Measurements from ENCODE around the gene MISP. TPM values are rescaled to one million over a fixed set of nuclear protein-coding genes. Genes with fewer than 3 reads are reported as not detected.

Gene MISP
- total and polyA plus RNA-seq, 2 of the 13 experiments (the other 11 are each of a cell fraction or from before 2014, with no cell fraction given): 0.67 to 1.3 TPM

GRCh38 chr19:739998-740715 is 10.8 kb upstream of the MISP start (continued):
- TF ChIP-seq ZNF687 (CRISPR knock-in tag; IDR thresholded peaks at IDR 0.05): peak; percentile 99
- TF ChIP-seq ATF4 (CRISPR knock-in tag; IDR thresholded peaks at IDR 0.05): no peak
- TF ChIP-seq POLR2AphosphoS5 (IDR thresholded peaks at IDR 0.05; ENCODE audit: low read depth, low read length): peak; percentile 48; the same call in 1 of the 2 replicates
- no peak for TF ChIP-seq ZBTB10 (CRISPR knock-in tag; IDR thresholded peaks at IDR 0.05; ENCODE audit: borderline replicate concordance)
- TF ChIP-seq NKX3-1 (CRISPR knock-in tag; IDR thresholded peaks at IDR 0.05): no peak
- TF ChIP-seq MLLT10 (CRISPR knock-in tag; IDR thresholded peaks at IDR 0.05): no peak
- TF ChIP-seq EEA1 (CRISPR knock-in tag; IDR thresholded peaks at IDR 0.05; ENCODE audit: borderline replicate concordance): no peak
- no peak for TF ChIP-seq XBP1 (CRISPR knock-in tag; IDR thresholded peaks at IDR 0.05)
- no peak for TF ChIP-seq RFX5 (IDR thresholded peaks at IDR 0.05; ENCODE audit: low read depth, low read length)
- TF ChIP-seq ZNF839 (CRISPR knock-in tag; IDR thresholded peaks at IDR 0.05; ENCODE audit: borderline replicate concordance): no peak
- TF ChIP-seq IKZF4 (CRISPR knock-in tag; IDR thresholded peaks at IDR 0.05; ENCODE audit: borderline replicate concordance, low read depth, not compliant biosample characterization): peak; percentile 95
- no peak for TF ChIP-seq NCOA5 (CRISPR knock-in tag; IDR thresholded peaks at IDR 0.05)
- TF ChIP-seq CBFB (CRISPR knock-in tag; IDR thresholded peaks at IDR 0.05): no peak
- TF ChIP-seq PRDM15 (CRISPR knock-in tag; IDR thresholded peaks at IDR 0.05): no peak
- no peak for TF ChIP-seq ZFYVE20 (CRISPR knock-in tag; IDR thresholded peaks at IDR 0.05; ENCODE audit: borderline replicate concordance, low read depth)
- no peak; the same call in 1 of the 2 replicates for TF ChIP-seq HOXA5 (CRISPR knock-in tag; IDR thresholded peaks at IDR 0.05)
- TF ChIP-seq KDM3A (CRISPR knock-in tag; IDR thresholded peaks at IDR 0.05; ENCODE audit: low read depth): peak; percentile 67; the same call in 1 of the 2 replicates
- no peak for TF ChIP-seq PTBP1 (IDR thresholded peaks at IDR 0.05; ENCODE audit: low read depth, low read length, poor library complexity, severe bottlenecking)

Measured in HepG2 (cell line).